ENCODE results near the gene PLEKHA6.

DNA sequence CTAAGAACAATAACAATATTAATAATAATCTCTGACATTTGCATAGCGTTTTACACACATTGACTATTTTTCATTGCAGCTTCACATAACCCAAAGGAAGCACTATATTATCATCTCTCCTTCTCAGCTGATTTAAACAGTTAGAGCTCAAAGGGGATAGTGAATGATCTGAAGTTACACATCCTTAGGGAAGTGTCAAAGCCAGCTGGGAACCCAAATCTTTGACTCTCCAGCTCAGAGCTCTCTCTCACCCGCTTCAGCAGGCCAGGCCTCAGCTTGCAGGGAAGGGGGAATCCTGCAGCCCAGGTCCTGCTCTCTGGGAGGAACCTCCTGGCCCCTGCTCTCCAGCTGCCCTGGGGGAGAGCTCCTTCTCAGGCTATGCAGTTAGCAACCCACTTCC, 26.3 kb downstream of the PLEKHA6 start:
- TF ChIP-seq, protein P1, sequence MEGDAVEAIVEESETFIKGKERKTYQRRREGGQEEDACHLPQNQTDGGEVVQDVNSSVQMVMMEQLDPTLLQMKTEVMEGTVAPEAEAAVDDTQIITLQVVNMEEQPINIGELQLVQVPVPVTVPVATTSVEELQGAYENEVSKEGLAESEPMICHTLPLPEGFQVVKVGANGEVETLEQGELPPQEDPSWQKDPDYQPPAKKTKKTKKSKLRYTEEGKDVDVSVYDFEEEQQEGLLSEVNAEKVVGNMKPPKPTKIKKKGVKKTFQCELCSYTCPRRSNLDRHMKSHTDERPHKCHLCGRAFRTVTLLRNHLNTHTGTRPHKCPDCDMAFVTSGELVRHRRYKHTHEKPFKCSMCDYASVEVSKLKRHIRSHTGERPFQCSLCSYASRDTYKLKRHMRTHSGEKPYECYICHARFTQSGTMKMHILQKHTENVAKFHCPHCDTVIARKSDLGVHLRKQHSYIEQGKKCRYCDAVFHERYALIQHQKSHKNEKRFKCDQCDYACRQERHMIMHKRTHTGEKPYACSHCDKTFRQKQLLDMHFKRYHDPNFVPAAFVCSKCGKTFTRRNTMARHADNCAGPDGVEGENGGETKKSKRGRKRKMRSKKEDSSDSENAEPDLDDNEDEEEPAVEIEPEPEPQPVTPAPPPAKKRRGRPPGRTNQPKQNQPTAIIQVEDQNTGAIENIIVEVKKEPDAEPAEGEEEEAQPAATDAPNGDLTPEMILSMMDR (IDR thresholded peaks at IDR 0.05), result no peak
- TF ChIP-seq POLR2A (IDR thresholded peaks at IDR 0.05), result no peak

Data from testis (tissue), 2 donors.